SK-N-SH (cell line): ENCODE data around the gene PCNA.

Experiments used
- CTCF ChIP-seq: fragments of 200-600 bp; sonication (generic); IDR thresholded peaks from 2 replicates; pipeline ENCODE4 v1.6.1; 2017; ENCODE audit warnings: antibody characterized with exemption, mild to moderate bottlenecking, moderate library complexity
- ELF1 ChIP-seq: IDR thresholded peaks from 2 replicates; pipeline ENCODE4 v1.4.0; 2012
- TAF1 ChIP-seq: IDR thresholded peaks from 2 replicates; pipeline ENCODE4 v1.6.1; 2012; ENCODE audit warnings: low read depth, mild to moderate bottlenecking, low read length, moderate library complexity, borderline replicate concordance

GRCh38 chr20:5131502-5131901, 11.7 kb upstream of the PCNA start:
- TF ChIP-seq ELF1 (no peak), CTCF (no peak), TAF1 (no peak)
